NCI-H2029 (cell line): ENCODE results near the gene LMF1.
"Not testable (repeated sequence)": the region's sequence is repeated elsewhere in the genome, so short reads cannot be mapped to it uniquely, and the experiment has no call there.

Experiments used
- DNase-seq: peaks from one replicate; lab custom pipeline; 2025; lab: John Stamatoyannopoulos, UW

The LMF1 gene

DNA sequence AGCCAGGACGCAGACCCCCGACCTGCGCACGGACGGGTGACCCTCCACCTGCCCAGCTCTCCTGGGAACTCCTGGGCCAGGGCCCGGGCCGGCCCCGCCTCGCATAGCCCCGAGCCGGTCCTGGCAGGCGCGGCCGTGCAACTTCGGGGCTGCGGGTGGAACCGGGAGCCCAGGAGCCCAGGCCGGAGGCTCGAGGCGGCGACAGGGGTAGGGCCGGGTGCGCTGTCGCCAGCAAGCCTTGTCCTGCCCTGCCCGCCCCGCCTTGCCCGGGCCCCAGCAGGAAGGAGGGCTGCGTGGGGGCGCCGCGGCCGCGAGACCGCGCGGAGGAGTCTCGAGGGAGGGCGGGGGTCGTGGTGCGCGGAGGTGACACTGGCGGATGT is 408 bp downstream of the LMF1 start:
- no peak for DNase-seq

DNA sequence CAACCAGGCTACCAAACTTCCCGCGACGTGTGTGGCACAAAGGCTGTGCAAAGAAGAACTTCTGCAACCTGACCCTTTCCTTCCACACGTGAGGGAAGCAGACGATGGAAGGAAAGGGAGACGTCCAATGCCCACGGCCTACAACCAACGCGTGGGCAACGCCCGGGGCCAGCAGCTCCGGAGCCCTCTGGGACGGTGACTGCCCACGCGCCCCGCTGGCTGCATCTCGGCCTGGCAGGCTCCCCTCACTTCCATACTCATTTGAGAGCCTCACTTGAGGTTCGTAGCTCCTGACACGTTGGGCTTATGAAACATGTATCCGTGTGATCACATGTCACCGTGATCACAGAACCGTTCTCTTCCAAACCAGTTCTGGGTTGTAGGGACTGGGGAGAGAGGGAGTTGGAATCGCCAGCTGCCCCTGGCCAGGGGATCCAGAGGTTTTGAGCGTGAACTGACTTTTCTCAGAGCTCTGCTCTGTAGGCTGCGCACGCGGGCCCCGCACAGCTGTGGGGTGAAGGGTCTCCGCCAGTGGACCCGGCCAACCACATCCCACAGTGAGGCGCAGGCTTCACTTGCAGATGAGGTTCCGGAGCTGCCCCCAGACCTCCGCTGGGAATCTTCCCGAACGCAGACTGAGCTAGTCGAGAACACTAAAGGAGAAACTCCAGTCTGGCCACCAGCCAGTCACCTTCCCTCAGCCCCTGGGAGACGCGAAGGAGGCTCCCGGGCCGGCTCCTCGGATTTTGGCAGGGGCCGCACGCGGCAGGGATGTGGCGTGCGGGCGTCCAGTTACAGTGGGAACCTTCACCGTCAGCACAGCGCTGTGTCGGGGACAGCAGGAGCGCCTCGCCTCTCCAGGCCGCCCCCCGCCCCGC is 1.0 kb downstream of the LMF1 start:
- no peak for DNase-seq

DNA sequence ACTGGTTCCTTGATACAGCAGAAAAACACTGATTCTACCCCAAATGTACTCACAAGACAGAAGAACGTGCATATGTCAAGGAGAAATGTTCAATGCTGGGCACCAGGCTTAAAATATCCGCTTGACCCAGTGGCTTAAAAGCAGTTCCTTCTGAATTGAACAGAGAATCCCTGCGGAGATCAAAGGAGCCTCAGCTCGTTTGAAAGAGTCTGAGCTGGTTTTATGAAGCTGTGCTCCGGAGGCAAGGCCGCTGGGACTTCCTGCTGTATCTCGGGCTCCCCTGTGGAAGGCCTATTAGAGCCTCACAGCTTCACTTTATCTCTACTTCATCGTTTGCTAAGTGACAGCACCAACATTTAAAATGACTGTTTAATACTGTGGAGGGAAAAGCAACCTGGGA is 2.2 kb downstream of the LMF1 start:
- no peak for DNase-seq

DNA sequence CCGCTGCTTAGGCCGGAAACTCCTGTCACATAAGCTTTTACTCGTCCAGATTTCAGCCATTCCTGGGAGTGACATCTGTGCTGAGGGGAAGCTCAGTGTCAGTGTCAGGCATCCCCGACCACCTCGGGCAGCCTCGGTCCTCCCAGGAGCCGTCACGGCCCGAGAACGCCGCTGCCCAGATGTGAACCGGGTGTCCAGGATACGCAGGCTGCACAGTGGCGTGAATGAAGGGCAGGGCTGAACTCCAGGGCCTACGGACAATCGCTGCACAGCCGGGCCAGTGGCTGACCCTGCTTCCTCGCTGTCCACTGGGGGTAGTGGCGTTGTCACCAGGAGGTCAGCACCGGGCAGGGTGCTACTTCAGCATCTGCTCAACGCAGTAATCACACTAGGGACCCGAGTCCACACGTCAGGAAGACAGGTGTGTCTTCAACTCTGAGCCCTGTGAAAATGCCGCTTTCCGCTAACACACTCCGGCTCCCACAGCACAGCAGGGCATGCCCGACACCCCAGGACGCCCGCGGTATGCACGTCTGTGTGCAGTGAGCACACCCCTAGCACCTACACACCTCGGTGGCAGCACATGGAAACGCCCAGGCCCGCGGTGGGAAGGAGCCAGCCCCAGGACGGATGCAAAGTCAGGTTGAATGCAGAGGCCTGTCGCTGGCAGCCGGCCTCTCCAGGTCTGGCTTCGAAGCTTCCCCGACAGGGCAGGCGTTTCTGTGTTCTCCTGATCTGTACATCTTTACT is 3.1 kb downstream of the LMF1 start:
- DNase-seq = no peak

DNA sequence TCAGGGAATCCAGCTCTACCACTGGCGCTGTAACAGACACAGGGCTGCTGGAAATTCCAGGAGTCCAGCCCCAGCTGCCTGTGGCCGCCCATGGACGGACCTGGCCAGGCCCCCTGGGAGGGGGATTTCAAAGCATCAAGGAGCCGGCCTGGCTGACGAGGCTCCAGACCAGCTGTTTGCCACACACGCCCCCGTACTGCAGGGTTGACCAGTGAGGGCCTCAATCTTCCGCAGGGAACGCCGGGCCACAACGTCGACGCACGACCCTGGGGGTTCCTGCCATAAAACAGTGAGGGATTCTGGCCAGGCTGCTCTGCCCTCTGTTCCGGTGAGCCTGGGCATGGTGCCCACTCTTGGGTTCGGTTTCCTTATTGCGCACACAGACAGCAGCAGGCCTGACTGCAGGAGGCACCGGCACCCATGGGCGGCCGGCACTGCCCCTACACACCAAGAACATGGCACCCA is 3.7 kb downstream of the LMF1 start:
- no peak for DNase-seq

DNA sequence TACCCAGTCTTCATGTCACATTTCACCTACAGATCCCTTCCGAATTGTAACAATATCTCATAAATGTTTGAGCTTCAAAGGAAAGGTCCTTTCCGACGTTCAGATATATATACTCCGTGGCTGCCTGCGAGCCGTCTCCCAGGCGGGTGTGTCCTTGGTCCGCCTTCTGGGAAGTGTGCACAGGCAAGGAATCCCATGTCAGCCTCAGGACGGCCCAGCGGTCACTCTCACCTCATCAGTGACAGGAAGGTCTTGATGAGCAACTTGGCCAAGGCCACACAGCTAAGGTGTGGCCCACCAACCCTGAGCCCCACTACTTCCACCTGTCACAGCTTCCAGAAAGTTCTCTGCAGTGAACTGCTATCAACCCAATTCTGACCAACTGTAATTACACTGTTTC is 4.3 kb downstream of the LMF1 start:
- DNase-seq = no peak

DNA sequence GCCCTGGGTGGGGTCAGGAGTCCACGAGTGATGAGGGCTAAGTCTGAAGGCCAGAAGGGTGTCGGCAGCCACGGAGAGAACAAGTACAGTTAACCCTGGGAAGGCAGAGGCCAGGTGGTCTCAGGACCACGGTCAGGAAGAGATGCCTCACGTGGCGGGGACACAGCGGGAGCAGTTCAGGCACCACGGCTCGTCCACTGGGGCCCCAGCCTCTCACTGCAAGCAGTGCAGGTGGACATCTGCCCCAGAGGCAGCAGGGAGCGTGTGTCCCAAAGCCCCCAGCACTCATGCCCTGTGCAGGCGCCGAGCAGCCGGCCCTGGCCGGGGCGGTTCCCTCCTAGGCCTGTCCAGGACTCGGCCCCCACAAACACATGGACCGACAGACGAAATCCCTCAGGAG is 4.7 kb downstream of the LMF1 start:
- no peak for DNase-seq

DNA sequence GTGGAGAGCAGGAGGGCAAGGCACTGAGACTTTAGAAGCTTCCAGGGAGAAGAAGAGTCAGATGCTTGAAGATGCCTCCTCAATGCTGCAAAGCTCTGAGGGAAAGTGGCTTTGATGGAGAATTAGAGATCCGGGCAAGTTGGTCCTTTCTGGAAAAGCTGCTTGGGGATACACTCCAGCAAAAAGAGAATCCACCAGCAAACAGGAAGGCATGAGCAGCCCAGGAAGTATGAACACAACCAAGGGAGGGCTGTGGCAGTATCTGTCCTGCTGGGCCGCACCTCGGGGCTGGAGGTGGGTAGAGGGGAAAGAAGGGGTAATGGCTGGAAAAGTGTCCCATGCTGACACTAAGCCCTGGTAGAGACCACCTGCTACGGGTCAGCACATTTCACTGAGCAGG is 5.3 kb downstream of the LMF1 start:
- no peak for DNase-seq

DNA sequence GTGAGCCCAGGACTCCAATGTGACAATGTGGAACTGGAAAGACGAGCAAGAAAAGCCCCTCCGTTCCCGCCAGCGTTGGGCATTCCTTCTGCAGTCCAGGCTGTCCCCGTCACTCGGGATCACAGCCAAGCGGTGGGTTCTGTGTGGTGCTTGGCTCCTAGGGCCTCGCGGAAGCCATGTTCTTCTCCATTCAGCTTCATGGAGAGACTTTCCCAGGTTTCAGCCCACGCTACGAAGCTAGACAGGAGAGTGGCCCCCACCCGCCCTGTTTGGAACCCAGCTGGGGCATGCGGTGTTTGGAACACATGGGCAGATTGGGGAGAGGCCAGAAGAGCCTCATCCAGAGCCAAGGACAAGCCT is 5.8 kb downstream of the LMF1 start:
- no peak for DNase-seq

DNA sequence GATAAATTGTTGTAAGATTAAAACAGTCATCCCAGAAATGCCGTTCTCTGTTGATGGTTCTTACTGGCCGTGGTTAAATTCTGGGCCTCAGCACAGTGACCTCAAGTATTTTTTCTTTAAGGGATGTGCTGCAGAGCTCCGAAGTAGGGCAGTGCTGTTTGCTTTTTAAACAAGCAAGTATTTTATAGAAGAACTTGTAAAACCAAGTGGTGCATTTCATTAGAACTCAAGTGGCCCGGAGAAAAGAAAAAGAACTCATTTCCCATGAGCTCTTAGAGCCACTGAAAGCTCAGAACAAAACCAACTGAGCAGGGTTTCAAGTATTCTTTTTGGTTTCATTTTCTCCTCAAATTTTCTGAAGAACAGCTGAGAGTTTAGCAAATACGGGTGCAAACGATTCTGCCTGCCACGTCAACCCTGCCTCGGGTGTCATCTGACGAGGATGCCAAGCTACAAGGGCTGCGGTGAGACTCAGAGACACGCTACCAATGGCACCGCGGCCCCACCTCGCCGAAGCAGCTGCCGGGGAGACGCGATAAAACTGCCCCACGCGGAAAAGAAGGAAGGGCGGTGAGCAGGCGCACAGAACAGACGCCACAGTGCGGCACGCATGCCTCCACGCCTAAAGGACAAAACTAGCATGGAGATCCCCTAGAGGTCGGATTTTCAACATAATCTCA is 6.3 kb downstream of the LMF1 start:
- peak; percentile 33 for DNase-seq

DNA sequence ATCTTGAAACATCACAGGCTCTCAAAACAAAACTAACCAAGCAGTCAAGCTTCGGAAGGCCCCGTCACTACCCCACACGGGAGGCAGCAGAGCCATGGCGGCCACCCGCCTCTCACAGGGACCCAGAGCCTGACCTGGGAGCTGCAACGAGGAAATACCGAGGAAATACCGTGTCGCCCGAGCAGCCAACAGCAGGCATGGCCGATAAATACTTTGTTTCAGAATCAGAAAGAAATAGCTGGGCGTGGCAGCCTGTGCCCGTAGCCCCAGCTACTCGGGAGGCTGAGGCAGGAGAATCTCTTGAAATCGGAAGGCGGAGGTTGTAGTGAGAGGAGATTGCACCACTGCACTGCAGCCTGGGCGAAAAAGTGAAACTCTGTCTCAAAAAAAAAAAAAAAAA is 6.9 kb downstream of the LMF1 start:
- DNase-seq = no peak

DNA sequence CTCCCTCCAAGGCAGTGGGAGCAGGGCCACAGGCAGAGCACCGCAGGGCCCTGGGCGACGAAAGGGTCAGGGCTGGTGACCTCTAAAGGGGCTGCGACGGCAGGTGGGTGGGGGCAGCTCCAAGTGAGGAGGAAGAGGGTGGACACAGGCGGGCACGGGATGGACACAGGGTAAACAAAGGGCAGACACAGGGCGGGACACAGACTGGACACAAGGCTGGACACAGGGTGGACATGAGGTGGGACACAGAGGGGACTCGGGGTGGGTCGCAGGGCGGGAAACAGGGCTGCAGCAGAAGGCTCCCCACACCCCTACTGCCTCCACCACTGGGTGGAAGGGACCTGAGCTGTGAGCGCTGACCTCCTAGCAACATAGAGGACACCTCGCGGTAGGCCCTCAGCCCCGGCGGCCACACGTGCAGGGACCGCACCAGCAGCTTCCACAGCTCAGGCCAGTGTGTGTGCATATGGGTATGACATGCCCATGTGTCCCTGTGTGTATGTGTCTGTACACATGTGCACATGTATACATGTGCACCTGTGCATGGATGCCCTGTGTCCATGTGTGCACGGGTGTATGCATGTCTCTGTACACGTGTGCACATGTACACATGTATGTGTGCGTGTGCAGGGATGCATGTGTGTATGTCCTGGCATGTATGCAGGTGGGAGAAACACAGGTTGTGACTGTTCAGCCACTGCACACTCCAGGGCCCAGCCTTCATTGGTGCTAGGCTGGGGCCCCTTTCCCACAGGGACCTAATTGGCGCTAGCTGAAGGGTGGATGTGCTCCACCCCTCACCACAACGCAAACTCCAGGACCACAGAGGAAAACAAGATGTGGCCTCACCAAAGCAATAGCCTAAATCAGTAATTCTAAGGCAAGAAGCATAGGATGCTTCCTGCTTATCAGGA is 7.6 kb downstream of the LMF1 start:
- no peak for DNase-seq

DNA sequence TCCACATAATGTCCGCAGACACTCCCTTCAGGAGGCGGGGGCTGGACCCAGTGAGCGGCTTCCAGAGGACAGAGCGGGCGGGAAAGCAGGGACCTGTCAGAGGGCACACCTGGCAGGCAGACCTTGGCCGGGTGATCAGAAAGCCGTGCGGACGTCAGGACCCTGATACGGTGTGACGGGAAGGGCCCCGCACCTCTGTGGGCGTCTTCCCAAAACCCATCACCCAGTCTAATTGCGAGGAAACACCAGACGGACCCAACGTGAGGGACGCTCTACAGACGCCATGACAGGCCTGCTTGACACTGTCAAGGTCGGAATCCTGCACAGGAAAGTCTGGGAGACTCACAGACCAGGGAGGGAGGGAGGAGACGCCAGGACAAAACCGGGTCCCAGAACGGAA is 8.4 kb downstream of the LMF1 start:
- DNase-seq = no peak

DNA sequence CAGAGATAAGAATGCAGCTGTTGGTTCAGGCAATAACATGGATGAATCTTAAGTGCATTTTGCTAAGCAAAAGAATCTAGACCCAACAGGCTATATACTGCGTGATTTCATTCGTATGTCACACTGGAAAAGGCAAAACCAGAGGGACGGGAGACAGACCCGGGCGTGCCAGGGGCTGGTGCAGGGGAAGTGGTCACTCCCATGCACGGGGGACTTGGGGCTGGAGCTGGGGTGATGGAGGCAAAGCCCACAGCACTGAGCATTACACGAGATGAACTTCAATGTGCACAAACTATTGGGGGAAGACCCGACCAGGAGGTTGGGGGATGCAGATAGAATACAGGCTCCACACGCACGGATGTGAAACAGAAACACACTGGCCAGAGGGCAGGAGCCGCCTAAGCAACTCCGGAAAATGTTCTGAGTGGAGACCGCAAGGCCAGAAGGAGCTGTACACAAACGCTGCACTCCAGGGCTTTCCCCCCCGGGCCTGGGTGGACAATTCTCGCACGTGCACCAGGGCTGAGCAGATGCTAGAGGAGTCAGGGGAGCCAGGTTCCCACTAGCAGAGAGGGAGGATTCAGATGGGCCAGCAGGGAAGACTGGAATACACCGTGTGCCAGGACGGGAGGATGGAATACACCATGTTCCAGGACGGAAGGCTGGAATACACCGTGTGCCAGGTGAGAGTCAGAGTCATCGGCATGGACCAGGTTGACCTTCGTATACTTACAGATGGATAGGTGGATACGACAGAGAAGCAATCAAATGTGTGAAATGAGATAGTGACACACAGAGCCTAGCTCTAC is 11.3 kb downstream of the LMF1 start:
- no peak for DNase-seq

DNA sequence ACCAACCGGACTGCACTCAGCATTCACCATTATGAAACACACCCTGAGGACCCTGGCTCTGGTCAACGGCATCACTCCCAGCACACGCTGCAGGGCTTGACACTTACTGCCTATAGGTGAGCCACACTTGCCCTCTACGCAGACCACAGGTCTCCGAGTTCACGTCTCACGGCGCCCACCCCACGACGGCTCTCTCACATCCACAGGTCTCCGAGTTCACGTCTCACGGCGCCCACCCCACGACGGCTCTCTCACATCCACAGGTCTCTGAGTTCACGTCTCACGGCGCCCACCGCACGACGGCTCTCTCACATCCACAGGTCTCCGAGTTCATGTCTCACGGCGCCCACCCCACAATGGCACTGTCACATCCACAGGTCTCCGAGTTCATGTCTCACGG is 15.0 kb downstream of the LMF1 start:
- not testable (repeated sequence) for DNase-seq

DNA sequence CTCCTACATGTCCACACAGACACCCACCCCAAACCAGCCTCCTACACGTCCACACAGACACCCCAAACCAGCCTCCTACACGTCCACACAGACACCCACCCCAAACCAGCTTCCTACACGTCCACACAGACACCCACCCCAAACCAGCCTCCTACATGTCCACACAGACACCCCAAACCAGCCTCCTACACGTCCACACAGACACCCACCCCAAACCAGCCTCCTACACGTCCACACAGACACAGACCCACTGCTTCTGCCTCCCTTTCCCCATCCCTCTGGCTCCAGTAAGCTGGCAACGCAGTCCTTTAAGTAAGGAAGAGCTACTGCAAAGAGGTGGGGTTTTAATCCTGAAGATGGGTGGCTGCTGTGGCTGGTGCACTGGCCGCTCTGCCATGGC is 17.0 kb downstream of the LMF1 start:
- not testable (repeated sequence) for DNase-seq

DNA sequence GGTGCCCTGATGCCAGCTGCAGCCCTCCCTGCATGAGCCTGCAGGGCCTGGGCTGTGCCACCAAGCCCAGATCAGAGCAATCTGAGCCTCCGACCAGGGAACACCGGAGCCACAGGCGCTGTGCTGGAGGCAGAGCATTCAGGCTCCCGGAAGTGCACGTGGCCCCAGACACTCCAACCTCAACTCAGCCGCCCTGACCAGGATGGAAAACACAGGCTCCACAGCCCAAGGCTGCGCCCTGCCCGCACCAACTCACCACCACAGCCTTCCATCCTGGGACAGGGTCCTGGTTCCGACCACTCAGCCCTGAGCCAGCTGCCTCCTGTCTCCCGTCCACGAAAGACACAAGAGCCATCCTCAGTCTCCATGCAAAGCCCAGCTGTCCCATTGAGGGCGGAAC is 18.5 kb downstream of the LMF1 start:
- no peak for DNase-seq

DNA sequence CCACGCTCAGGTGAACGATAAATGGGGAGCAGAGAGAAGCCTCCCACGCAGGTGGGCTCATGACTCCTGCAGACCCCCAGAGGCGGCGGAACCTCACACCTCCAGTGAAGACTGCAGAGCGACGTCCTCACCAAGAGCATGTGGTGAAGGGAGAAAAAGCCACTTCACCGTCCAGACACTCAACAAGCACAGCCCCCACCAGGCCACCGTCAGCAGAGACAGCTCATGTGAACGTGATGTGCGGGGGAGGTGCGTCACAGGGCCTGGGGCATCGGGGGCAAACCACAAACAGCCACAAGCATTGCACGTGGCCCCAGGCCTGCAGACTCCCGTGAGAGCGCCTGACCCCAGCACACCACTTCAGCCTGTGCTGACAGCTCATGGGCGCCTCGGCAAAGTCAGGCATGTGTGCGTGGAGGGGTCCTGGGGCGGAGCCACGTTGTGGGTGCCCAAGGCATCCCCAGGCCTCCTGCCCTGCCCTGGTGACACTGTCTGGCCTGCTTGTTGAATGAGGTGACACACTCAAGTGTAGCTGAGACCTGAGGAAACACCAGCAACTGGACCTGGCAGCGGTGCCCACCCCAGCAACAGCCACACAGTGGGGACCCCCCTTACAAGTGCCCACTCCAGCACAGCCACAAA is 19.0 kb downstream of the LMF1 start:
- no peak for DNase-seq

DNA sequence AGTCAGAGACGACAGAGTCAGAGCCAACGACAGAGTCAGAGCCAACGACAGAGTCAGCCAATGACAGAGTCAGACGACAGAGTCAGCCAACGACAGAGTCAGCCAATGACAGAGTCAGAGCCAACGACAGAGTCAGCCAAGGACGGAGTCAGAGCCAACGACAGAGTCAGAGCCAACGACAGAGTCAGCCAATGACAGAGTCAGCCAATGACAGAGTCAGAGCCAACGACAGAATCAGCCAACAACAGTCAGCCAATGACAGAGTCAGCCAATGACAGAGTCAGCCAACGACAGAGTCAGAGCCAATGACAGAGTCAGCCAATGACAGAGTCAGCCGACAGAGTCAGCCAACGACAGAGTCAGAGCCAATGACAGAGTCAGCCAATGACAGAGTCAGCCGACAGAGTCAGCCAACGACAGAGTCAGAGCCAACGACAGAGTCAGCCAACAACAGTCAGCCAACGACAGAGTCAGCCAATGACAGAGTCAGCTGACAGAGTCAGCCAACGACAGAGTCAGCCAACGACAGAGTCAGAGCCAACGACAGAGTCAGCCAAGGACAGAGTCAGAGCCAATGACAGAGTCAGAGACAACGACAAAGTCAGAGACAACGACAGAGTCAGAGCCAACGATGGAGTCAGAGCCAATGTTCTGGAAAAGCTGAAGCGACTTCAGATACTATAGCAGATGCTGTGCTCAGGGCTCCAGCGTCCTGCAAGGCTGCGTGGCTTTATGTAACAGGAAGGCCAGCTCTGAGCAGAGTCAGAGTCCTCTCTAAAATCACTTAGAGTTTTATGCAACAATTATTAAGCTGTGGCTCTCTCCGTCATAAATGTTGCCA is 19.8 kb downstream of the LMF1 start:
- DNase-seq = not testable (repeated sequence)

DNA sequence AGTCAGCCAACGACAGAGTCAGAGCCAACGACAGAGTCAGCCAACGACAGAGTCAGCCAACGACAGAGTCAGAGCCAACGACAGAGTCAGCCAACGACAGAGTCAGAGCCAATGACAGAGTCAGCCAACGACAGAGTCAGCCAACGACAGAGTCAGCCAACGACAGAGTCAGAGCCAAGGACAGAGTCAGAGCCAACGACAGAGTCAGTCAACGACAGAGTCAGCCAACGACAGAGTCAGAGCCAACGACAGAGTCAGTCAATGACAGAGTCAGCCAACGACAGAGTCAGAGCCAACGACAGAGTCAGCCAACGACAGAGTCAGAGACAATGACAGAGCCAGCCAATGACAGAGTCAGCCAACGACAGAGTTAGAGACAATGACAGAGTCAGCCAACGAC is 22.0 kb downstream of the LMF1 start:
- not testable (repeated sequence) for DNase-seq
